SK-N-MC (cell line): ENCODE measurements around the gene ROMO1.
"Not testable (repeated sequence)": the region's sequence is repeated elsewhere in the genome, so short reads cannot be mapped to it uniquely, and the experiment has no call there.

Experiments
- DNase-seq: peaks from one replicate; pipeline ENCODE4 v3.0.0-alpha.2; 2011; ENCODE audit warnings: low read depth, low spot score
- H3K27ac ChIP-seq: fragments of 200-600 bp; sonication (generic); 2 replicates; pipeline ENCODE4 v1.5.1; 2016; ENCODE audit warnings: mixed run types
- H3K36me3 ChIP-seq: fragments of 200-600 bp; sonication (generic); 2 replicates; pipeline ENCODE4 v1.6.1; 2017; ENCODE audit warnings: antibody characterized with exemption, low read length, mixed read lengths; ENCODE audit not compliant: insufficient read depth
- H3K4me3 ChIP-seq: fragments of 200-600 bp; sonication (generic); 2 replicates; pipeline ENCODE4 v1.5.1; 2016
- H3K9ac ChIP-seq: fragments of 200-600 bp; sonication (generic); 2 replicates; pipeline ENCODE4 v1.8.0; 2017; ENCODE audit warnings: mixed run types, mixed read lengths; ENCODE audit not compliant: insufficient read length
- H3K9me3 ChIP-seq: fragments of 200-600 bp; sonication (generic); 2 replicates; pipeline ENCODE4 v1.6.1; 2017; ENCODE audit warnings: low read depth, mild to moderate bottlenecking, antibody characterized with exemption, low read length, moderate library complexity, mixed read lengths
- EZH2 ChIP-seq: fragments of 200-600 bp; sonication (generic); IDR thresholded peaks from one replicate; pipeline ENCODE4 v1.6.1; 2017; ENCODE audit warnings: antibody characterized with exemption
- FOXP2 ChIP-seq: optimal IDR thresholded peaks from 2 replicates; pipeline ENCODE3; 2011; ENCODE audit warnings: mild to moderate bottlenecking, moderate library complexity; ENCODE audit not compliant: insufficient read depth; ENCODE audit errors: extremely low read length, control extremely low read depth
- POLR2AphosphoS5 ChIP-seq: IDR thresholded peaks from 2 replicates; pipeline ENCODE4 v1.6.1; 2012; ENCODE audit warnings: mild to moderate bottlenecking, low read depth, low read length, borderline replicate concordance

Gene ROMO1

GRCh38 chr20:35705894-35706293, 6.7 kb downstream of the ROMO1 start:
- 0 out of 2 replicates have a peak, but pooled peaks have one; percentile 28 for TF ChIP-seq POLR2AphosphoS5
- not testable (repeated sequence) for H3K9me3 ChIP-seq, H3K9ac ChIP-seq, DNase-seq, H3K27ac ChIP-seq, H3K4me3 ChIP-seq
- peaks cover 88% of the 10 kb centered on the region for H3K36me3 ChIP-seq

GRCh38 chr20:35706591-35707529, 7.7 kb downstream of the ROMO1 start:
- DNase-seq, H3K4me3 ChIP-seq, H3K9ac ChIP-seq, H3K9me3 ChIP-seq: not testable (repeated sequence)
- Histone ChIP-seq H3K36me3 (peaks cover 96% of the 10 kb centered on the region), H3K27ac (peak overlapping the region; percentile 55; the same call in 1 of the 2 replicates)

DNA sequence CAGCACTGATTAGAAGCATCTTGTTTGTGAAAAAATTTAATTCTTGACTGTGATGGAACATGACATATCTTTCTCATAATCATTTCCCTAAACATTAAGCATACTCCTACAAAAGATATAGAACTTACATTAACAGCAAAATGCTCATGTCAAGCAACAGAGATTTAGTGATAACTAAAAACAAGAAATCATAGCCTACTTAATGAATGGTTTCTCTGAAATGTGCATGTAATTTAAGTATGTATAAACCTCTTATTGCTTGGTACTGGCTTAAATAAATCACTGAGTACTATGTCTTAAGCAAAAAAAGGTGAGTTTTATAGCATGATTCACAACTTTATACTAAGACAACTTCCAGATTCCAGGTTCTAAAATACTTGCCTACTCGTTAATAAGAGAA, 9.3 kb downstream of the ROMO1 start:
- TF ChIP-seq FOXP2 (no peak), POLR2AphosphoS5 (no peak), EZH2 (no peak)
- peaks cover 94% of the 10 kb centered on the region for H3K36me3 ChIP-seq
- no peak for DNase-seq
- no peak overlapping the region for H3K4me3 ChIP-seq
- no peaks in the 10 kb centered on the region for H3K9me3 ChIP-seq
- H3K9ac ChIP-seq = no peak overlapping the region
- peak overlapping the region; percentile 61 for H3K27ac ChIP-seq

DNA sequence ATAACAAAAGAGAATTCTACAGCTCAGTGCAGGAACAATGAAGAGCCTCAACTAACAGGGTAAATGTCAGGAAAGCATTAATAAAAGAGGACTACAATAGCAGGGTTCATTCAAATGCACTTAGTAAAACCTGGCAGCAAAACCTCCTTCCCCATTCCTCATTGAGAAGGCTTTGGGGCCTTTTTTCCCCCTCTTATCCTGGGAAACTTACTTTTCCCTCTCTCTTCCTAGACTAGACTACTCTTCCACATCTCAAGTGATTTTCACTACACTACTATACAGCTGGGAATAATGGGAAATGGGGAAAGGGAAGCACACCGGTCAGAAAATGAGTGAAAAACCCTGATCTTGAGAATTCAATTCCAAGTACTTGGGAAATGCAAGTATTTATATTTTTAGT, 10.1 kb downstream of the ROMO1 start:
- Histone ChIP-seq H3K9ac (no peak overlapping the region), H3K27ac (peak overlapping the region; percentile 78), H3K9me3 (no peaks in the 10 kb centered on the region), H3K36me3 (peaks cover 94% of the 10 kb centered on the region), H3K4me3 (no peak overlapping the region)
- TF ChIP-seq FOXP2 (no peak), EZH2 (no peak), POLR2AphosphoS5 (no peak; the same call in 1 of the 2 replicates)
- DNase-seq = no peak

DNA sequence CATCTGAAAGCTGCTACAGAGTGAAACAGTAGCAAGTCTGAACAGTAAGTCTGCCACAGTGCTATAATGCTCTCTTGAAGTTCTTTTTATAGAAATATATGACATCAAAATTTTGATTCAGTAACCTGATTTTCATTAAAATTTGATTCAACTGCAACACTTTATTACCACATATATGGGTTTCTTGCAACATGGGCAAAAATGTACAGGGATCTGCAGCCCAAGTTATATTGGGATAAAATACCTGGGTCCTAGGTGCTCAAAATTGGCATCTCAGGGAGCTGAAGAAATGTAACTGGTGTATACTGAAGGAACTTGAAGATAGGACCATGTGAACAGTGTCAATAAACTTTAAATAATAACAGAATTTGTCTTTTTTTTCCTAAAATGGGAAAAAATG, 10.8 kb downstream of the ROMO1 start:
- peaks cover 94% of the 10 kb centered on the region for H3K36me3 ChIP-seq
- peak overlapping the region; percentile 78 for H3K27ac ChIP-seq
- TF ChIP-seq FOXP2 = no peak
- TF ChIP-seq POLR2AphosphoS5 = no peak
- TF ChIP-seq EZH2 = no peak
- DNase-seq = no peak
- no peak overlapping the region for H3K9ac ChIP-seq
- H3K4me3 ChIP-seq = no peak overlapping the region
- H3K9me3 ChIP-seq = no peaks in the 10 kb centered on the region

DNA sequence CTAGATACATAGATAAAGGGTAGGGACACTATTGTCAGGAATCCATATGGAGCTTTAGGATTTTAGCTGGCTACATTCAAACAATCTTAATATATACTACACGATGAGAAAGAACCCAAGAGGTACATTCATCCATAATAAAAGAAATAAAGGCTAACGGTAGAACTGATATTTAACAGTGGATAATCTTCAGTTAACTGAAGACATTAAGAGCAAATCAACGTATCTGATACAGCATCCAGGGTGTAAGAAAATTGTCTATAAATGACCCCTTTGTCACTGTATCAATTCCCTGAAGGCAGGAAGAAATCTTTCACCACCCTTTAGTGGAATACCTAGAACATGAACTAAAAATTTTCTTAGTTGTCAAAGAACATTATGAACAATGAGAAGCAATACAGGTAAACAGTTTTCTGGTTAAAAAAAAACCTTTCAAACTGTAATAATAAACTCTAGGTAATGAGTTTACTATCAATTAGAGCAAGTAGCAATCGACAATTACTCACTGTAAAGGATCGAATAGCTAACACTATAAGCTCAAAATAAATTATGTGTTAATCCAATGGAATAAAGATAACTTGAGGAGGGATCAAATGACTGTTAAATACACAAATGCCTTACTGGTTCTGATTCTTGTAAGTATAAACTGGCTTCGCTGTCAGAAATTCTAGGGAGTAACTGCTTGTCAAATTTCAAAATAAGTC, 11.8 kb downstream of the ROMO1 start:
- TF ChIP-seq POLR2AphosphoS5 (no peak), FOXP2 (no peak), EZH2 (no peak)
- Histone ChIP-seq H3K27ac (peak overlapping the region; percentile 78; the same call in 1 of the 2 replicates), H3K36me3 (peaks cover 94% of the 10 kb centered on the region), H3K9ac (peak overlapping the region; percentile 7), H3K9me3 (no peaks in the 10 kb centered on the region), H3K4me3 (no peak overlapping the region)
- no peak for DNase-seq

GRCh38 chr20:35711588-35712209, 12.5 kb downstream of the ROMO1 start:
- H3K27ac ChIP-seq = peak overlapping the region; percentile 78; the same call in 1 of the 2 replicates

DNA sequence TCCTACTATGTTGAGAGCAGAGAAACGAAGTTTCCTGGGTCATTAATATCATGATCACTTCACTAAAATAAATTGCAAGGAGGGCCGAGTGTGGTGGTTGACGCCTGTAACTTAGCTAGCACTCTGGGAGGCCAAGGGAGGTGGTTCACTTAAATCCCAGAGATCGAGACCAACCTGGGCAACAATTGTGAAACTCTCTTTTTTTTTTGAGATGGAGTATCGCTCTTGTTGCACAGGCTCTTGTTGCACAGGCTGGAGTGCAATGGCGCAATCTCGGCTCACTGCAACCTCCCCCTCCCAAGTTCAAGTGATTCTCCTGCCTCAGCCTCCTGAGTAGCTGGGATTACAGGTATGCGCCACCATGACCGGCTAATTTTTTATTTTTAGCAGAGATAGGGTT, 13.9 kb downstream of the ROMO1 start:
- H3K4me3 ChIP-seq, H3K9me3 ChIP-seq, DNase-seq, H3K9ac ChIP-seq: not testable (repeated sequence)
- Histone ChIP-seq H3K36me3 (peaks cover 98% of the 10 kb centered on the region), H3K27ac (peak overlapping the region; percentile 57; the same call in 1 of the 2 replicates)

More at GRCh38 chr20:35711588-35712209, 12.5 kb downstream of the ROMO1 start:
- no peak overlapping the region for H3K4me3 ChIP-seq
- peaks cover 94% of the 10 kb centered on the region for H3K36me3 ChIP-seq
- DNase-seq = no peak
- H3K9ac ChIP-seq = no peak overlapping the region
- no peak for TF ChIP-seq EZH2
- no peak for TF ChIP-seq POLR2AphosphoS5
- TF ChIP-seq FOXP2 = no peak
- H3K9me3 ChIP-seq = no peaks in the 10 kb centered on the region
